ENCODE results near the gene CCDC18.

Gene CCDC18

GRCh38 chr1:93306920-93307319 is 126.4 kb downstream of the CCDC18 start:
- DNase-seq (ENCODE audit: low read depth) = no peak

- no peak for DNase-seq (ENCODE audit: low read depth)
These were observed 132.5 kb downstream of the CCDC18 start for GRCh38 chr1:93313026-93313425.

GRCh38 chr1:93317207-93317606 is 136.7 kb downstream of the CCDC18 start:
- DNase-seq (ENCODE audit: low read depth) = no peak

- no peak for DNase-seq (ENCODE audit: low read depth)
These were observed 137.4 kb downstream of the CCDC18 start for GRCh38 chr1:93317943-93318342.

- no peak for DNase-seq (ENCODE audit: low read depth)
These were observed 141.2 kb downstream of the CCDC18 start for GRCh38 chr1:93321720-93322119.

GRCh38 chr1:93322349-93322748 is 141.8 kb downstream of the CCDC18 start:
- no peak for DNase-seq (ENCODE audit: low read depth)

- DNase-seq (ENCODE audit: low read depth) = no peak
These were observed 142.8 kb downstream of the CCDC18 start for GRCh38 chr1:93323185-93323820.

- no peak for DNase-seq (ENCODE audit: low read depth)
These were observed 144.3 kb downstream of the CCDC18 start for GRCh38 chr1:93324486-93325464.

Measured in activated T-cell treated with anti-CD3 and anti-CD28 coated beads for 1 hour (primary cell).